Heart left ventricle (tissue), 16 donors: Measurements from ENCODE around the gene KCNK2. TPM values are rescaled to one million over a fixed set of nuclear protein-coding genes. Genes with fewer than 3 reads are reported as not detected.

Experiments
- ATAC-seq, 4 donors: fragments of 200-7000 bp; cut with Tn5 transposase; one replicate each; pipeline ENCODE4 v1.9.1; 2020 to 2022; ENCODE audit warnings: moderate library complexity in 4 of 4, mild to moderate bottlenecking in 3 of 4, moderate number of reproducible peaks in 1 of 4
- DNase-seq, 5 donors: peaks; one replicate each; pipeline ENCODE4 v3.0.0-alpha.2; 2020
- H3K27ac ChIP-seq, 12 donors: fragments of 200-600 bp; sonication (generic) in 4 of 12; one replicate each; pipeline versions ENCODE4 v1.5.0 to v1.8.0; 2016 to 2022; ENCODE audit warnings: mild to moderate bottlenecking in 2 of 12
- H3K27me3 ChIP-seq, 9 donors: fragments of 200-600 bp; sonication (generic) in 2 of 9; one replicate each; pipeline versions ENCODE4 v1.5.1 to v1.8.0; 2016 to 2022; ENCODE audit warnings: mild to moderate bottlenecking in 3 of 9
- H3K36me3 ChIP-seq, 9 donors: fragments of 200-600 bp; sonication (generic) in 2 of 9; one replicate each; pipeline versions ENCODE4 v1.5.0 to v1.8.0; 2018 to 2022; ENCODE audit warnings: mild to moderate bottlenecking in 2 of 9
- H3K4me1 ChIP-seq, 12 donors: fragments of 200-600 bp; sonication (generic) in 4 of 12; one replicate each; pipeline versions ENCODE4 v1.5.0 to v1.8.0; 2016 to 2022; ENCODE audit warnings: mild to moderate bottlenecking in 3 of 12
- H3K4me3 ChIP-seq, 12 donors: fragments of 200-600 bp; sonication (generic) in 4 of 12; one replicate each; pipeline versions ENCODE4 v1.5.0 to v1.8.0; 2017 to 2022; ENCODE audit warnings: mild to moderate bottlenecking in 9 of 12, moderate library complexity in 4 of 12
- H3K9me3 ChIP-seq, 12 donors: fragments of 200-600 bp; sonication (generic) in 4 of 12; one replicate each; pipeline versions ENCODE4 v1.5.0 to v1.8.0; 2016 to 2022; ENCODE audit warnings: mild to moderate bottlenecking in 1 of 12
- CTCF ChIP-seq, 12 donors: fragments of 200-600 bp; sonication (generic) in 4 of 12; IDR thresholded peaks; one replicate each; pipeline versions ENCODE4 v1.5.0 to v1.8.0; 2018 to 2022; ENCODE audit warnings: antibody characterized with exemption in 12 of 12, mild to moderate bottlenecking in 5 of 12
- POLR2A ChIP-seq, 2 donors: fragments of 450-650 bp; IDR thresholded peaks; one replicate each; pipeline ENCODE4 v1.6.1; 2017; ENCODE audit warnings: antibody characterized with exemption in 2 of 2, mild to moderate bottlenecking in 2 of 2, moderate library complexity in 2 of 2
- WGBS, 4 donors: extraction: QIAGEN DNeasy Blood & Tissue Kit in 2 of 4; methylation state at CpG; one replicate each; pipeline versions ENCODE4 v1.1.5 to v1.1.7; 2013 to 2018; 5-methylcytosine and 5-hydroxymethylcytosine counted together
- intact Hi-C, 10 donors: fragments of 100-400 bp; cut with DNase I; formaldehyde crosslinking; loops; one replicate each; pipeline versions ENCODE4 v1.11.1 to v1.14.2; 2022
- polyA plus RNA-seq, 2 donors: library from polyadenylated mRNA; stranded (reverse); fragments of 200-250 nt; gene quantifications; one replicate each; pipeline ENCODE4 v1.2.3, GENCODE V29; 2013
- total RNA-seq, 9 donors: library from RNA; depleted of rRNA in 2 of 9; stranded (reverse); fragments of >200 nt in 2 of 9; fragmentation: NEBNext Ultra II Directional in 3 of 9; extraction: Animal tissue kit (Norgen Biotek cat#: 25700) in 3 of 9; gene quantifications; one replicate each; pipeline versions ENCODE4 v1.1.0 to v1.2.4, GENCODE V29; 2016 to 2023
- donor health status: ischemic (EF 13 %, LVEDD 7.1; RV severe dilation, severe dysfunction).
- donor health status: healthy with polysubstance abuse.
- donor health status: DM: no; HTN: yes; CAD: no.
- donor health status: DM: no; HTN: no; CAD: no.
- donor health status: ischemic (EF 25% LVEDD 6.9; RV normal size, moderate dysfunction).
- donor health status: ischemic (EF 25% LVEDD 5.7; RV mildly dilated, moderate dysfunction).
- donor health status: healthy.
- donor health status: DM: yes; HTN: yes; CAD: no.
- donor health status: ischemic (EF 35%, LVEDD 5.7; RV mildly dilated, moderate dysfunction).
- donor health status: nonischemic (EF 11% LVEDD 7.7; RV severe dilation, severe dysfunction).
- donor health status: DM: yes; HTN: yes; CAD: no.
- donor health status: PGD.
- donor health status: ischemic (EF 29% LVEDD 5.4; RV normal size, mild dysfunction).
- donor health status: nonischemic (EF 23%, LVEDD 6.1; RV moderate dilation, normal function).

KCNK2 gene
- total and polyA plus RNA-seq, 11 donors: 0.04 to 1.3 (median 0.21) TPM; not detected in 3

- no peak for ATAC-seq
- 86 to 100% (median 89%) methylated on average over 1 of the region's 1 CpG for WGBS, 4 donors
- Histone ChIP-seq H3K27me3 (no peaks in the 10 kb centered on the region), H3K4me1 (no peaks in the 10 kb centered on the region), H3K27ac (no peak overlapping the region), H3K36me3 (no peaks in the 10 kb centered on the region), H3K4me3 (no peak overlapping the region), H3K9me3 (no peaks in the 10 kb centered on the region)
- no peak for DNase-seq
- intact Hi-C loops: no loop called here
- no peak for TF ChIP-seq CTCF (IDR thresholded peaks at IDR 0.05)
- no peak for TF ChIP-seq POLR2A (IDR thresholded peaks at IDR 0.05)
Measured at GRCh38 chr1:215252164-215252563, 169.6 kb downstream of the KCNK2 start.

- no peak for ATAC-seq
- 86 to 87% (median 86%) methylated on average over 3 of the region's 3 CpGs for WGBS, 4 donors
- TF ChIP-seq POLR2A (IDR thresholded peaks at IDR 0.05) (no peak), CTCF (IDR thresholded peaks at IDR 0.05) (no peak)
- Histone ChIP-seq H3K27me3 (no peaks in the 10 kb centered on the region), H3K4me3 (no peak overlapping the region), H3K9me3 (peaks cover 0 to 9% (median 0%) of the 10 kb centered on the region in 12 donors), H3K36me3 (no peaks in the 10 kb centered on the region), H3K27ac (no peak overlapping the region), H3K4me1 (no peaks in the 10 kb centered on the region)
- intact Hi-C loops: no loop called here
- no peak for DNase-seq
Measured at GRCh38 chr1:215256936-215257679, 174.6 kb downstream of the KCNK2 start.

- WGBS, 4 donors: 83 to 90% (median 85%) methylated on average over 5 of the region's 5 CpGs
- no peaks in the 10 kb centered on the region for H3K36me3 ChIP-seq
- DNase-seq: no peak
Measured at GRCh38 chr1:215260711-215261110, 178.2 kb downstream of the KCNK2 start.

GRCh38 chr1:215262106-215262505 lies 179.6 kb downstream of the KCNK2 start:
- Histone ChIP-seq H3K4me1 (no peaks in the 10 kb centered on the region), H3K9me3 (peaks cover 0 to 9% (median 0%) of the 10 kb centered on the region in 12 donors), H3K27me3 (no peaks in the 10 kb centered on the region), H3K4me3 (no peak overlapping the region), H3K27ac (no peak overlapping the region), H3K36me3 (no peaks in the 10 kb centered on the region)
- no peak for TF ChIP-seq POLR2A (IDR thresholded peaks at IDR 0.05)
- 88 to 93% (median 91%) methylated on average over 1 of the region's 1 CpG for whole genome bisulfite sequencing, 4 donors
- DNase-seq (no peak), ATAC-seq (no peak)
- intact Hi-C loops: no loop called here

More at GRCh38 chr1:215260711-215261110, 178.2 kb downstream of the KCNK2 start:
- ATAC-seq: no peak
- intact Hi-C loops: no loop called here
- H3K27ac ChIP-seq: no peak overlapping the region
- no peaks in the 10 kb centered on the region for H3K27me3 ChIP-seq
- peaks cover 0 to 9% (median 0%) of the 10 kb centered on the region in 12 donors for H3K9me3 ChIP-seq
- no peak for TF ChIP-seq POLR2A (IDR thresholded peaks at IDR 0.05)
- TF ChIP-seq CTCF (IDR thresholded peaks at IDR 0.05): no peak
- H3K4me3 ChIP-seq: no peak overlapping the region
- no peaks in the 10 kb centered on the region for H3K4me1 ChIP-seq
